ENCODE data around the gene CAMTA1.

CAMTA1 gene

DNA sequence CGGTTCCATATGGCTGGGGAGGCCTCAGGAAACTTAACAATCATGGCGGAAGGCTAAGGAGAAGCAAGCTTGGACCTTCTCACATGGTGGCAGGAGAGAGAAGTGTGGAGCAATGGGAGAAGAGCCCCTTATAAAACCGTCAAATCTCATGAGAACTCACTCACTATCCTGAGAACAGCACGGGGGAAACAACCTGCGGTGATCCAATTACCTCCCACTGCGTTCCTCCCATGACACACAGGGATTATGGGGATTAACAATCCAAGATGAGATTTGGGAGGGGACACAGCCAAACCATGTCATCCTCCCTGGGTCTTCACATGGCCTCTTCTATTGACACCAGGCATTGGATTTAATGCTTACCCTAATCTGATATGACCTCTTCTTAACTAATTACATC lies 530.7 kb downstream of the CAMTA1 start:
- TF ChIP-seq, protein P1, sequence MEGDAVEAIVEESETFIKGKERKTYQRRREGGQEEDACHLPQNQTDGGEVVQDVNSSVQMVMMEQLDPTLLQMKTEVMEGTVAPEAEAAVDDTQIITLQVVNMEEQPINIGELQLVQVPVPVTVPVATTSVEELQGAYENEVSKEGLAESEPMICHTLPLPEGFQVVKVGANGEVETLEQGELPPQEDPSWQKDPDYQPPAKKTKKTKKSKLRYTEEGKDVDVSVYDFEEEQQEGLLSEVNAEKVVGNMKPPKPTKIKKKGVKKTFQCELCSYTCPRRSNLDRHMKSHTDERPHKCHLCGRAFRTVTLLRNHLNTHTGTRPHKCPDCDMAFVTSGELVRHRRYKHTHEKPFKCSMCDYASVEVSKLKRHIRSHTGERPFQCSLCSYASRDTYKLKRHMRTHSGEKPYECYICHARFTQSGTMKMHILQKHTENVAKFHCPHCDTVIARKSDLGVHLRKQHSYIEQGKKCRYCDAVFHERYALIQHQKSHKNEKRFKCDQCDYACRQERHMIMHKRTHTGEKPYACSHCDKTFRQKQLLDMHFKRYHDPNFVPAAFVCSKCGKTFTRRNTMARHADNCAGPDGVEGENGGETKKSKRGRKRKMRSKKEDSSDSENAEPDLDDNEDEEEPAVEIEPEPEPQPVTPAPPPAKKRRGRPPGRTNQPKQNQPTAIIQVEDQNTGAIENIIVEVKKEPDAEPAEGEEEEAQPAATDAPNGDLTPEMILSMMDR (IDR thresholded peaks at IDR 0.05; ENCODE audit: control insufficient read depth, extremely low read depth, insufficient read depth), result no peak
- DNase-seq (ENCODE audit: low read depth), result no peak
- no peak overlapping the region for H3K4me3 ChIP-seq (ENCODE audit: low read depth, low read length)

DNA sequence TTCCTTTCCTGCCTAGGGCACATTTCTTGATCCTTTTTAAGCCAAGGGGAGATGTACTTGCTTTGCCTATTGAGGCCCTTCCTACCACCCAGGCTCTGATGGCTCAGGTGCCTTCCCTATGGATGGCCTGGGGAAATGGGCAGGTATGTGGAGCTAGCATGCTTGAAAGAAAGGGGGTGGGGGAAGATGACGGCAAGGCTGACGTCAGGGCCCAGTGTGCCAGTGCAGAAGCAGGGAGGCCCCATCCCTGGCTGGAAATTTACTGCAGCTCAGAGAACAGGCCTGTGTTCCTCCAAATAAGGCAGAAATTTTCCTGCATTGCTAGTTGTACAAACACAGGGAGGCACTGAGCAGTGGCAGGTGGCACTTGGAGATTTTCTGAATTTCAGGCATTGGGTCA lies 532.6 kb downstream of the CAMTA1 start:
- TF ChIP-seq, protein P1 (IDR thresholded peaks at IDR 0.05; ENCODE audit: control insufficient read depth, extremely low read depth, insufficient read depth), result no peak
- DNase-seq (ENCODE audit: low read depth), result no peak
- H3K4me3 ChIP-seq (ENCODE audit: low read depth, low read length), result no peak overlapping the region

DNA sequence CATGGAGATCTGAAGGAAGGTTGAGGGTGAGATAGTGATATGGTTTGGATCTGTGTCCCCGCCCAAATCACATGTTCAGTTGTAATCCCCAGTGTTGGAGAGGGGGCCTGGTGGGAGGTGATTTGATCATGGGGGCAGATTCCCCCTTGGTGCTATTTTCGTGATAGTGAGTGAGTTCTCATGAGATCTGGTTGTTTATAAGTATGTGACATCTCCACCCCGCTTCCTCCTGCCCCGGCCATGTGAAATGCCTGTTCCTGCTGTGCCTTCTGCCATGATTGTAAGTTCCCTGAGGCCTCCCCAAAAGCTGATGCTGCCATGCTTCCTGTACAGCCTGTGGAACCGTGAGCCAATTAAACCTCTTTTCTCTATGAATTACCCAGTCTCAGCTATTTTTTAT lies 533.9 kb downstream of the CAMTA1 start:
- DNase-seq (ENCODE audit: low read depth), result no peak
- TF ChIP-seq, protein P1 (IDR thresholded peaks at IDR 0.05; ENCODE audit: control insufficient read depth, extremely low read depth, insufficient read depth), result no peak
- H3K4me3 ChIP-seq (ENCODE audit: low read depth, low read length), result no peak overlapping the region

DNA sequence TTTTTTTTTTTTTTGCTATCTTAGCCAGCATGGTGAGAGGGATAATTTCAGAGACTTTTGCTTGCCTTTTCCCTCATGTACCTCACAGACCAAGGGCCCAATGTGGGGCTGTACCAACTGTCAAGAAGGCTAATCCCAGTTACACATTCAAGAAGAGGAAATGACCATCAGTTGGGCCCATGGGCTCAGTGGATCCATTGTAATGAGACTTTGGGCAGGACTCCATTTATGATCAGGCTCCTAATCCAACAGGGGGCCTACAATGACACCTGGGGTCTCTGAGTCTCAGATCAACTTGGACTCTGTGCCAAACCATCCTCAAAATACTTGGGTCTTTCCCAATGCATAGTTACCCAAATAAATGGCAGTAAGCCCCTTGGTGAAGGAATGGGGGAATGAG lies 535.4 kb downstream of the CAMTA1 start:
- DNase-seq (ENCODE audit: low read depth), result no peak
- TF ChIP-seq, protein P1 (IDR thresholded peaks at IDR 0.05; ENCODE audit: control insufficient read depth, extremely low read depth, insufficient read depth), result no peak
- H3K4me3 ChIP-seq (ENCODE audit: low read depth, low read length), result no peak overlapping the region

DNA sequence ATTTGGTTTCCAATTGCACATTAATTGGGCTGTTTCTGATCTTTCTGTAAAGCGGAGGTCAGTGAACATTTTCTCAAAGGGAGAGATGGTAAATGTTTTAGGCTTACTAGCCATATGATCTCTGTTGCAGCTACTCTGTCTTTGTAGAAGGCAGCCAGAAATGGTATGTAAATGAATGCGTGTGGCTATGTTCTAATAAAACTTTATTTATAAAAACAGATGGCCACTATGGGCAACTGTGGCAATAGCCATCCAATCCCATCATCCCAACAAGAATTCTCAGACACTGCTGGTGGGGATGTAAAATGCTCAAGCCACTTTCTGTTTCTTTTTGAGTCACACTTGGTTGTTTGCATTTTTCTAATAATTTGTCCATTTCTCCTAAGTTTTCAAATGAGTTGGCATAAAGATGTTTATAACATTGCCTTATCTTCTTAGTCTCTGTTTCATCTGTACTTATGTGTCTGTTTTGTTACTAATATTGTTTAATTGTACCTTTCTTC lies 537.1 kb downstream of the CAMTA1 start:
- TF ChIP-seq, protein P1 (IDR thresholded peaks at IDR 0.05; ENCODE audit: control insufficient read depth, extremely low read depth, insufficient read depth), result no peak
- no peak for DNase-seq (ENCODE audit: low read depth)
- no peak overlapping the region for H3K4me3 ChIP-seq (ENCODE audit: low read depth, low read length)

DNA sequence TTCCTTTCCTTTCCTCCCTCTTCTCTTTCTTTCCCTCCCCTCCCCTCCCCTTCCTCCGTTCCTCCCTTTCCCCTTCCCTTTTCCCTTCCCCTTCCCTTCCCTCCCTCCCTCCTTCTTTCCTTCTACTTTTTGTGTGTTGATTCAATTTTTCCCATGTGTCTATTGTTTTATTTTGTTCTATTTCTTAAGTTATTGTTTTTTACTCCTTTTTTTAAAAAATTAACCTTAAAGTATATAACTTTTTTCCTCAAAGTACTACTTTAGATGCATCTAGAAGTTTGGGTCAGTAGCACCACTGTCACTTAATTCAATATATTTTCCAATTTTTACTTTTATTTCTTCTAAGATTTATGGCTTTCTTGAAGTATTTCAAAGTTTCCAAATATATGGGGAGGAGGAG lies 537.7 kb downstream of the CAMTA1 start:
- no peak overlapping the region for H3K4me3 ChIP-seq (ENCODE audit: low read depth, low read length)
- TF ChIP-seq, protein P1 (IDR thresholded peaks at IDR 0.05; ENCODE audit: control insufficient read depth, extremely low read depth, insufficient read depth), result no peak
- DNase-seq (ENCODE audit: low read depth), result no peak

DNA sequence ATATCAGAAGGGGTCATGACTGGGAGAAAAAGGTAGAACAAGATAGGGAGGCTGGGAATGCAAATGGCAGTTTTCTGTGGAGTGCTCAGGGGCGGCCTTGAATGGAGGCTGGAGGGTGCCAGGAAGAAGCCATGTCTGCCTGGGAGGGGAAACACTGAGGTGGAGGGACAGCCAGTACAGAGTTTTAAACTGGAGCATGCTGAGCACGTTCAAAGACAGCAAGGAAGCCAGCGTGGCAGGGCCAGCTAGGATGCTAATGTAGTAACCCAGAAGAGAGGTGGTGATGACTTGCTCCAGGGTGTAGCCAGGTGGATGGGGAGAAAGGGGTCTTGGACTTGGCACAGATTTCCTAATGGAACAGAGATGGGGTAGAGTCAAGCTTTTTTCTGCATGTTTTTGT lies 540.0 kb downstream of the CAMTA1 start:
- no peak overlapping the region for H3K4me3 ChIP-seq (ENCODE audit: low read depth, low read length)
- no peak for DNase-seq (ENCODE audit: low read depth)
- TF ChIP-seq, protein P1 (IDR thresholded peaks at IDR 0.05; ENCODE audit: control insufficient read depth, extremely low read depth, insufficient read depth), result no peak
